SIG-M5 (cell line): ENCODE results near the gene APBB2.

Source experiments
- DNase-seq: peaks from one replicate; lab custom pipeline; 2025; lab: John Stamatoyannopoulos, UW

The APBB2 gene

DNA sequence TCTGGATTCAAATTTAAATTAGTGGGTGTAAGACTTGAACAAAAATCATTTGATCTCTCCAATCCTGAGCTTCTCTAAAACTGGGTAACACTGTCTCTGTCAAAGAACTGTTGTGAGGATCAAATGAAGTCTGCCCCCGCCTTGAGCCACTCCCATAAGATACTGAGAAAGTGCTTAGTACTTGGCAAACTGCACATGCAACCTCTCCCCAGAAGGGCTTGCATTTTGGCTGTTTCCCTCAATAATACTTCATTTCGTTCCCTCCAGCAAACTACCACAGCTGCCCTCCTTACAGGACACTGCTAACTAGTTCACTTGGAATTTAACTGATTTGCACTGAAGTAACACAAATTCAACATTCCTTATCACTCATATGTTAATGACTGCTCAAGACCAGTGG lies 79.8 kb downstream of the APBB2 start:
- DNase-seq: no peak

GRCh38 chr4:41133454-41134018 lies 80.8 kb downstream of the APBB2 start:
- no peak for DNase-seq

DNA sequence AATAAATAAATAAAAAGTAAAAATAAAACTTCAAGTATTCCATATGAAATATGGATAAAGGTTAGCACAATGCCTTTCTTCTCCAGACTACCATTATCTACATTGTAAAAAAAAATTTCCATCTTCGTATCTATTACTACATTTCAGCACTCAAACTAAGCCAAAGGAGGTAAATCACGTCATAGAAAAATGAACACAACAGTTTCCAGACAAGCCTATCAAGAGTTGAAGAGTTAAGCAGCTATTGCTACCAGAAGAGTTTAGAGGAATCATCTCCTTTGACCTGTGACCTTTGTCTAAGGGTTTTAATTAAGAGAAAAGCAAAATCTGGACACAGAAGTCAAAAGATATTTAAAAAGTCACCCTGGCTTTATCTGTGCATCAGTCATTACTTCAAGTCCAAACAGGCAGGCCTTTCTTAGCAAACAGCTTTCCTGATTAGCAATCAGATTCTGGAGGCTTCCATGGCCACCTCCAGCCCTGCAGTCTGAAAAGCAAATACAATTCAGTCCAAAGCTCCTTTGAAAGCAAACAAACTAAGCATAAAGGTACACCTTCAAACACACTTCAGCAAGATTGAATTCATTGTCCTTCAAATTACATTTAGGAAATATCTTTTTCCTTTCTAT lies 82.2 kb downstream of the APBB2 start:
- DNase-seq: no peak

DNA sequence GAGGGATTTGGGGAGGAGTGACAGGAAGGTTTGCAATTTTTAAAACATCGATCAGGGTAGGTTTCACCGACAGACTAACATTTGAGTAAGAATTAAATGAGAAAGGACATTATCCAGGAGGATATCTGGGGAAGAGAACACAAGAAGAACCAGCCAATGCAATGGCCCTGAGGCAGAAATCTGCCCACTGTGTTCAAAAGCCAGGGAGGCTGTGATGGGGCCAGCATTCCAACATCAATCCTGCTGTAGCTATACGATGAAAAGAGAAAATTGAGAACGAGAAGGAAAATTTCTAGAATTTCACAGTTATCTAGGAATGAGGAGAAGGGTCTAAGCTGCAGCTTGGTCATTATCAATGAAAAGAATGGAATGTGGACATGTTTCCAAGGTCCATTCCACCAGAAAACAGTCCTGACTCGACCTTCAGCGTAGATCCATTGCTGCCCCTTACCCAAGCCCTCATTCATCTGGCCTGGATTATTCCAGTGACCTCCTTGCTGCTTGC lies 84.4 kb downstream of the APBB2 start:
- no peak for DNase-seq

GRCh38 chr4:41129128-41129754 lies 85.1 kb downstream of the APBB2 start:
- DNase-seq: no peak

DNA sequence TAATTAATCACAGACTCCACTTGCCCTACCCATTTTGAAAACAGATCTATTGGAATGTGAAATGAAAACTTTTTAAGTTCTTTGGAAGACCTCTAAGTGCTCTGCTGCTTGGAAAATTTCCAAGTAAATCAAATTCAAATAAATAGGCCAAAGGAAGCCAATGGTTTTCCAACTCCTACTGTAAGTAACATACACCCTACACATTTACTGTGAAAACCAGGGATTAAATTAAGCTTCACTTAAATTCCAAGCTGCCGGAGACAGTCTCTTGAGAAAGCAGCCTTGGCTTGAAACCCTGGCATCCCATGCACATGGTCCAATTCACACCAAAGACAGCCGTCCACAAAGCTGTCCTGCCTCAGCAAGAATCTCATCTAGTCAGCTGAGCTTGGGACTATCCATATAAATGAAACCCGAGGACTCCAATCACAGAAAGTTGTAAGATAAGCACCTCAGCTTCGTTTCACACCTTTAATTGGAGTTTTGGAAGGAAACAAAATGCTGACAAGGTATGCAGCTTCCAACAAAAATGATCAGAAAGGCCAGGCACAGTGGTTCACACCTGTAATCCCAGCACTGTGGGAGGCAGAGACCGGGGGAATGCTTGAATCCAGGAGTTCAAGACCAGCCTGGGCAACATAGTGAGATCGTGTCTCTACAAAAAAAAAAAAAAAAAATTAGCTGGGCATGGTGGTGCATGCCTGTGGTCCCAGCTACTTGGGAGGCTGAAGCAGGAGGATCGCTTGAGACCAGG lies 88.6 kb downstream of the APBB2 start:
- no peak for DNase-seq

DNA sequence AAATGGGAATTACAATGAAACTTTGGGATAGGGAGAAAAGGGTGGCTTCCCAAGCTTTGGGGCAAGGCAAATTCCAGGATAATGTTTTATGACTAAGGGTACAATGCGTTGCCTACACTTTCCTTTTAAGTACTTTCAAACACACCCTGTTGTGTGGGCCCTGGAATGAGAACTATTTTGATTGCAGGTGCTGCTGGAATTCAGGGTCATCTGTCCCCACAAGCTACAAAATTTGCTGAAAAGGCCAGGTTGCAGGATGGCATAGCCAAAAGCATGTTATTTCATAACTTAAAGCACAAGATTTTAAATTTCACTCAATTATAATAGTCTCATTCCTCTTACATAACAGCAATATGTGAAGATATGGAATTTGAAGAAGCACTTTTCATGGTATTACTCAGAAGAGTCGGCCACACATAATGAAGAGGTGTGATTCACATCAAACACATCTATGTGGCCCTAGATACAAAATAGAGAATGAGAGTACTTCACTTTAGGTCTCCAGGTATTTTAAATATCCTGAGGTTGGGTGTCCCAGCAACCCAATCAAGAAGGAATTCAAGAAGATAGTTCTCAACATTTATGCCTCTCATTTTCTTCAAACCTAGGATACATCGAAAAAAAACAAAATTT lies 89.3 kb downstream of the APBB2 start:
- DNase-seq: no peak

- no peak for DNase-seq
Observed at GRCh38 chr4:41122775-41123174, 91.6 kb downstream of the APBB2 start.

GRCh38 chr4:41122309-41122708 lies 92.0 kb downstream of the APBB2 start:
- no peak for DNase-seq

GRCh38 chr4:41121906-41122305 lies 92.4 kb downstream of the APBB2 start:
- DNase-seq: no peak

GRCh38 chr4:41120297-41121217 lies 93.8 kb downstream of the APBB2 start:
- DNase-seq: no peak

- no peak for DNase-seq
Observed at GRCh38 chr4:41119867-41120295, 94.5 kb downstream of the APBB2 start.

DNA sequence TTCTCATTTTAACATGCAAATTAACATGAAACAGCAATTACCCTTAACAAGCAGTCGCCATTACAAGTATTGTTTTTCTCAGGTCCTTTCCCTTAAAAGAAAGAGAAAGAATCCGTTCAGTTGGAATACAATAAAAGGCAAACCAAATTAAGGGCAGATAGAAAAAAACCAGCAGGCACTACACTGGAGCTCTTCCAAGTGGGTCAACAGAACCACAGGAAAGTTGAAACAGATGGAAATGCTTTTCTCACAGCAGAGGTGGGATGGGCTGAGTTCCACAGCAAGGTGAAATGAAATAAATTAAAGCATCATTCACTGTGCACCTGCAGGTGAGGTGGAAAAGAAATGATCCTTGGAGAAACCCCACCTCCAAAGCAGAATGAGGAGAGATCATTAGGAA lies 102.6 kb downstream of the APBB2 start:
- DNase-seq: no peak

GRCh38 chr4:41110050-41110449 lies 104.3 kb downstream of the APBB2 start:
- DNase-seq: no peak

DNA sequence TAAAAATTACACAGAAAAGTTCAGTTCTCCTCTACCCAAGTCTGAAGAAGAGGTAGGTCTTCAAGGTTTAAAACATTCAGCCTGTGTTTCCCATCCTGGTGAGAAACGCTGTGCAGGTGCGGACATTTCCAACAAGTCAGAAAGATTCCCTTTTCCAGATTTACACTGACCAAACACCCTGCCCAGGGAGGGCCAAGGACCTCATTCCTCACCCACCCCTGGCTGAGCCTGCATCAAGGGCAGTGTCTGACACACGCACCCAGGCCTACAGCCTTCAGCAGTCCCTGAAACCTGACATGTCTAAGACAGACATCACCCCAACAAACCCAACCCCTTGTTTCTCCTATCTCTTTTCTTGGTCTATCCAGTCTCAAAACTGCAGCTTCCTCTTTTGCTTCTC lies 105.9 kb downstream of the APBB2 start:
- DNase-seq: no peak

GRCh38 chr4:41106694-41107419 lies 107.5 kb downstream of the APBB2 start:
- DNase-seq: no peak

- no peak for DNase-seq
Observed at GRCh38 chr4:41106081-41106480, 108.3 kb downstream of the APBB2 start.

- DNase-seq: no peak
Observed at GRCh38 chr4:41104155-41104554, 110.2 kb downstream of the APBB2 start.

DNA sequence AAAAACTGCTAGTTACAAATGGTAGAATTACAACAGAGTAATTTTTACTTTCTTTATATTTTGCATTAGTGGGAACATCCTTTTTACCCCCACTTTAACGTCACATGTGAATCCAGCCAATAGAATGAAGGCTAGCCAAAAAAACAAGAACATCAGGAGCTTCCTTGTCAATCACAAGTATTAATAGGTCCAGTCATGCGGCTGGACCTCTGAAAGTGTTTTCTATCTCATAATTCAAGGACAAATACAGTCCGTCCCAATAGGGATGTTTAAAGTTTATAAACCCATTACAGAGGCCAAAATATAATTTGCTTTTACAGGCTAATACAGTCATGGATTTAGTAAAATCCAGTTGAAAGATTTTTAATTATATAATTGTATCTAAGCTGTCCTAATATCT lies 110.7 kb downstream of the APBB2 start:
- DNase-seq: no peak

GRCh38 chr4:41102414-41103092 lies 111.8 kb downstream of the APBB2 start:
- no peak for DNase-seq
